Stimulated activated CD8-positive, alpha-beta memory T cell treated with anti-CD3 and anti-CD28 coated beads, Interleukin-15, amount 100 ng/mL, for 4 hours (primary cell): Measurements from ENCODE around the gene AUP1.

Source experiments
- DNase-seq, 2 donors: peaks; one replicate each; pipeline ENCODE4 v3.0.0-alpha.2; 2020; ENCODE audit warnings: low read depth in 2 of 2

The AUP1 gene

DNA sequence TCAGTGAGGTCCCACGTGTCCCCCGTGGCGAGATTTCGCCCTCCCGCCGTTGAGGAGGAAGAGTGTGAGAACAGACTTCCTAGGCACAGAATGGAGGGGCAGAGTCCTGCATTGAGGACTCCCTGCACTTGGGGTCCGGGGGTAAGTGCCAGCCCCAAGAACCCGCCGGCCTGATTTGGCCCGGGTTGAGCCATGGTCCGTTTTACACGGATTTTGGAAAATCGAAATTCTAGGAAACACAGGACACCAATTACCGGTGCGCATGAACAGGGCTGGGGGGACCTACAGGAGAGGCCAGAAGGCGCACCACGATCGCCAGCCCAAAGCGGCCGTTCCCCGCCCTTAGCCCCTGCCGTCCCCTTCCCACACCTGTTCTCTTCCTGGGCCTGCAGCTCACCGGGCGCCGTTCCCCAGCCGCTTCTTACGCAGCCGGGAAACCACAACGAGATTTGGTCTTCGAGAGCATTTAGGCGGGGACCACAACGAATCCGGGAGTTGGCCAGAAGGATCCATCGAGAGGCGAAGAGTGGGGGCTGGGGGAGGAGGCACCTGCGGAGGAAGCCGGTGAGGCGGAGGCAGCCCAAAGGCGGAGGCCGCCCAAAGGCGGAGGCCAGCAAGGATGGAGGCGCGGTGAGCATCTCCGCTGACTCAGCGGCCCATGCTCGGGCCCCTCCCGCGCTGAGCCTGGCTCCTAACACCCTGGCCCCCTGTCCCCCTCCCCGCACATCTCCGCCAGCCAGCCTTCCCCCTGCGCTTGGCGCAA, 15.7 kb downstream of the AUP1 start:
- DNase-seq: no peak

DNA sequence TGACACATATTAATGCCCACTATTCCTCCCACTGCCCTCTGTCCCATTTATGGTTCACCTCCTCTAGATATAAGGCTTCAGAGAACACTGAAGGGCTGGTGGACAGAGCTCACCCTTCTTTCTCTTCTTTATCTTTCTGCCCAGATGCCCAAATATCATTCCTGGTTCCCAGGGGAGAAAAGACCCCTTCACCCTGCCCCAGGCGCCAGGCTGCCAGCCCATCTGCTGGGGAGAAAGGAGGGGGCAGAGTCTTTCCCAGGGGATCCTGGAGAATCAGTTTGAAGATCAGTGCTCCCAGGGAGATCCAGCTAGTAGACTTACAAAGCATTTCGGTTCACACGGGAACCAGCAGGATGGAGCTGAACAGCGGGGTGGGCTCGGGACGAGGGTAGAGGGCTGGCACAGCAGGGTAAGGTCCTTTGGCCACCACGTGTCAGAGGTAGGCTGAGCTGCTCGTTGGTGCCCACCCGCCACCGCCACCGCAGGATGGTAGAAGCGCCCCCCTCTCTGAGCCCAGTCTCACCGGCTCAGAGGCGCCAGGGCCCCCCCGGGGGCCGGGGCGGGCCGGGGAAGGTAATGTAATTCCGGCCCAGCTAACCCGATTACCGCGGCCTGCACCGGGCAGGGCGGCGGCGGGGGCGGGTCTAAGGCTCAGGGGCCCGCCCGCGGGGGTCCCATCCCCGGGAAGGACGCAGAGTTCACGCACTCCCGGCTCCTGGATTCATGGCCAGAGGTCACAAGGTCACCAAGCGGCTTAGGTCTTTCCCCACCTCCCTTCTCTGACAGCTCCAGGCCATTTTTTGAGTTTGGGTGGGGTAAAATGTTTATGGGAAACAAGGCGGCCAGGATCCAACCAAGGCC, 16.5 kb downstream of the AUP1 start:
- DNase-seq: no peak

DNA sequence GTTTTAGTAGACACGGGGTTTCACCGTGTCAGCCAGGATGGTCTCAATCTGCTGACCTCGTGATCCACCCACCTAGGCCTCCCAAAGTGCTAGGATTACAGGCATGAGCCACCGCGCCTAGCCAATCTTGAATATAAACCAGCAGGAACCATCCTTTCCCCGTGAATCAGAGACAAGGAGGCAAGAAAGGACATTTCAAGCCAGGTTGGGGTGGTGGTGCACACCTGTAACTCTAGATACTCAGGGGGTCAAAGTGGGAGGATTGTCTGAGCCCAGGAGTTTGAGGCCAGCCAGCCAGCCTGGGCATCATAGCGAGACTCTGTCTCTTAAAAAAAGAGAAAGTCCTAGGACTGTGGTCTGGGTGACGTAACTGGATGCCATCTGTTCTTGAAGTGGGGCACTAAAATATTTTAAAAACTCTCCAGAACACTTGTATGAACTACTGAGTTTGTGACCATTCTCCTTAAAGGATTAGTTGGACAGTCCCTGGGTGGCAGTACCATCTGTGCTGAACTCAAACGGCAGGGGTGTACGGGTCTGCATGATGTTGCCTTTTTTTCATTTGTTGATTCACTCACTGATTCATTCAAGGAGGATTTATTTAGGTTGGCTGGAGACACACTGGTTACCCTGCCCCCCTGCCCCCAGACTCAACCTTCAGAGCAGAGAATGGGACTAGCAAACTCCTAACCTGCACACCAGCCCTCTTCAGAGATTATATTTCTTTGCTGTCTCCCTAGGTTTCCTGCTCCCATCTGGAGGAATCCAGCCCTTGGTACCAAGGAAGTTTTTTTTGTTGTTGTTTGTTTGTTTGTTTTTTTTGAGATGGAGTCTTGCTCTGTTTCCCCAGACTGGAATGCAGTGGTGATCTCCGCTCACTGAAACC, 18.2 kb downstream of the AUP1 start:
- DNase-seq: no peak

DNA sequence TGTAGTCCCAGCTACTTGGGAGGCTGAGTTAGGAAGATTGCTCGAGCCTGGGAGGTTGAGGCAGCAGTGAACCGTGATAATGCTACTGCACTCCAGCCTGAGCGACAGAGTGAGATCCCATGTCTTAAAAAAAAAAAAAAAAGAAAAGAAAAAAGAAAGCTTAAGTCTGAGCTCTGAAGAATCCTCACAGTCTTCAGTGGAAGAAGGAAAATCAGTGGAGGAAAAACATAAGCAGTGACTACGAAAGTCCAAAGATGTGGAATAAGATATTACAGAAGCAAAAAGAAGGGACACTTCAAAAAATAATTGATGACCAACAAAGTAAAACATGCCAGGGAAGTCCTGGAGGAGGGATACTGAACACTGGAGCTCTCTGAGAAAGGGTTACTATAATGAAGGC, 19.2 kb downstream of the AUP1 start:
- no peak for DNase-seq

DNA sequence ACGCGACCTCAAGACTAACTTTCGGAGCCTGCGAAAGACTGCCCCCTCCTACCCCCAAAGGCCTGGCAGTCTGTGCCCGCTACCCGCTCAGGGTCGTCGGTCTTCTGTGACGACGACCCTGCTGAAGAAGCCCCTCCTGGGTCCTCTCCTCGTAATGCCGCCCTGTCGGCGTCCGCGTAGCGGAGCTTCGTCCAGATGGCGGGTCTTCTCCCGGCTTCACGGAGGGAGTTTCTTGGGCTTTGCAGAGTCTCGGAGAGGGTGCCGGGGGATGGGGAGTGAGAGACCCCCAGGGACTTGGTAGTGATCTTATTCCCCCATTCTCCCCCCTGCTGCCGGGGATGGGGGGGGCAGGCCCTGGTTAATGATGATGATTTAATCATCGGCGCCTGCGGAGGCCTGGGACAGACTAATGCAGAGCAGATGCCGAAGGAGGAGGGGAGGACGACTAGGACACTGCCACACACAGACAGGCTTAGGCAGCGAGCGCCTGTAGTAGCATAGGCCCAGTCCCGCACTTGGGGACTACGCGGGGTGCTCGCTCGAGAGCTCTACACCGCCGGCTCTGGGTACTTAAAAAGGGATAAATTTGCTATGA, 21.5 kb downstream of the AUP1 start:
- DNase-seq: no peak

DNA sequence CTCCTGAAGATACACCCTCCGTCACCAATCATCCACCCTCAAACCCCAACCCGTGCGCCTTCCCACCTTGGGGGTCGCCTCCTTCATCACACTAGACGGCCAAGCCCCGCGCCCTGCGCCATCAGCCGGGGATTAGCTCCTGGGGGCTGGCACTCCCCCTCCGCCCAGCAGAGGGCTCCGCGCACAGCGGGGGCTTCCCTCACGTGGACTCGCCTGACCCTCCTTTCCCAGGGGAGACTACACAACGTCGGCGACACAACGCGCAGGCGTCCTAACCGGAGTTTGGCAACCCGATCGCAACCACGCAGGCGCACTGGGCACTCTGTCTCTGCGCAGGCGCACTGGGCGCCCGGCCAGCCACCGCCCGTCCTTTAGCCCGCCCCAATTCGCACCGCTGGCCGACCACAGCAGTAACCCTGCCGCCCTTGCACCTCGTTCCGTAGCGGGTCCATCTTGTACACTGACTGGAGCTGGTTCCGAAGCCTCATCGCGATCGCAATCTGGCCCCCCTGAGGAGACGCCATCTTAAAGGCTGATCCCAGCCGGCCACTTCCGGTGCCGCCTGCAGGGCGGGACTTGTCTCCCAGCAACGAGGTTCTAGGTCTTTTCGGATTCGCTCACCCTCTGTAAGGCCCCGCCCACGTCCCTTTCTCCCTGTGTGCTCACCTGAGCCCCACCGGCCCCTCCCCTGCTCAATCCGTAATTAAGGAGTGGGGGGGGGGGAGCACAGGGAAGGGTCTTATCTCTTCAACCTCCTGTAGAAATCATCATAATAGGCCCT, 22.2 kb downstream of the AUP1 start, which contains the start of gene PCGF1:
Gene PCGF1 (minus strand): TSS at position 551 of the 781 bp plus-strand sequence. CDS start 27 bp downstream, at position 524.
- DNase-seq: peak; percentile 97 to 98

DNA sequence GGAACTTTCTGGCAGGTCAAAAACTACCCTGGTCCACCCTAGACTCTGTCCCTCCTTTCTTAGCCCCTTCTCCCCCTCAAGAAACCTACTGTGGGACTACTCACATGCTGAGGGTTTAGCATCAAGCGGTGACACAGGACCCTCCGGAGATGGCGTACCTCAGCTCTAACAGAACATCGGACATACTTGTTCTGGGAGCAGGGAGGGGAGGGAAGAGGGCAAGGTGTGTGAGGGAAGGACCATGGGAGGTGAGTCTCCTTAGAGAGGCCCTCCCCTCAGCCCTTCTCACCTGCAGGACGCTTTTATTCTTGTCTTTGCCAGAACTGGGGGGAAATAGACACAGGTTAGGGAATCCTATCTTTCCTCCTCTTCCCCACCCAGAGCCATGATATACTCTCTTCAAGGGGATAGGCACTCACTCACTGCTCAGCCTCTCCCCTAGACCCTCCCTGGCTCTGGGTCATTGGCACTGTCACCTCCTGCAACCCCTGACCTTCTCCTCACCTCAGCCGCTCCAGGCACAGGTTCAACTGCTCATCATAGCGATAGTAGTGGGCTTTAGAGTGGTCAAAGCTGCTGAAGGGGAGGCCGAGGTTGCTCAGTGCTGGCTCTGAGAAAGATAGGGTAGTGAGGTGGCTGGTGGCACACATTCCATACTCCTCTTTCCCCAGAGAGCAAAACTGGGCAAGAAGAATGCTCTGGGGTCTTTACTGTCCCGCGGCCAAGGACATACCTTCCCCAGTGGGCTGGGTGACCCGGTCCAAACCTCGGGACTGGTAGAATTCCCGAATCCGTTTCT, 23.9 kb downstream of the AUP1 start:
- DNase-seq: no peak

DNA sequence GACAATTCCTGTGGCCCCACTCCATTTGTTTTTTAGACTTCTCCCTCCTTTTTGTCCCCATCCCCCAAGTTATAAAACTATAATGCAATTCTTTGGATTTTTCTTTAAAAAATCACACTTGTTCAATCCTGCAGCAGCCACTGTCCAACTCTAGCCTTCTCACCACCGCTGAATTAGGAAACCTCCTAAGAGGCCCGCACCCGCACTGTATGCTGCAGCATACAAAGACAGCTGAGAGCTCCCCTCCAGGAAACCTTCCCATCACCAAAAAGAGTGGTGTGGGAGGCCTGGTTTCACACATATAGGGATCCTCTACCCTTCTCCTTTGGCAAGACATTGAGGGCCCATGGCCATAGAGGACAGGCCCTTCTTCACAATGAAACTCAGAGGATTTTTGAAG, 24.9 kb downstream of the AUP1 start:
- no peak for DNase-seq

DNA sequence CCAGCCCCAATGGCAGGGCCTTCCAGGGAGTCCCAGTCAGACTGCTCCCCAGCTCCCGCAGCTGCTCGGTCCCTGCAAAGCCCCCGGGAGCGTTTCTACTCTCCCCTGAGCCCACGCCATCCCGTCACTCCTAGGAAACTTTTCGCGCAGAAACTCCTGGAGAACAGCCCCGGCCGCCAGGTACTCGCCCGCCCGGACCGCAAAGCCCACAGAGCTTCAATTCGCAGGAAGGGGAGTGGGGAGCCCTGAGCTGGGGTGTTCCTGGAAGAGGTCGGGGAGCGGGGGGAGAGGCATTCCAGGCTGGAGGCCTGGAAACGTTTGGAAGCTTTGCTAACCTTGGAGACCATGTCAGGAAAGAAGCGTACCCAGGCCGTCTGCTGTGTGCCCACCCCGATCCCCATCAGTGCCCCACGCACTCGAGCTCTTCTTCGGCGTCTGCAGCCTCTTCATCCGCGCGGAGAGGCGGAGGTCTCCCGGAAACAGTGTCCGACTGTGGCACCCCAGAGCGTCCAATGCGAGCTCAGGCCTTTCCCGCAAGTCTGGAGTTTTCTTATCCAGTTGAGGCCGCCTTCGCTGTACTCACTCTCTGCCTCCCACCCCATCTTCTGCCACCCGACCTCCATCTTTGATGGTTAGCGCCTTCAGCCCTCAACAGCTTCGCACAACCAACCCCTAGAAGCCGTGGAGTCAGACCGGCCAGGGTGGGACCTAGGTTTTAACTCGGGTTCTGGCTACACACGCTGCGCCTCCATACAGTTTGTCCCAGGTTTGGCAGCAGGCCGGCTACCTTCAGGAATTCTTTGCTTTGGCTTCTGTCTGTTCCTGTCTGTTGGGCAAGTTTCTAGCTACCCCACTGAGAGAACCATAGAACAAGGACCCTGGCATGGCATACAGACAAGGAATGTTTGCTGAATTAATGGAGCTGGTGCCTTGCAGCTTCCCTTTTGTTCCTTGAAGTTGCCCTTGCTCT, 25.7 kb downstream of the AUP1 start:
- DNase-seq: no peak

DNA sequence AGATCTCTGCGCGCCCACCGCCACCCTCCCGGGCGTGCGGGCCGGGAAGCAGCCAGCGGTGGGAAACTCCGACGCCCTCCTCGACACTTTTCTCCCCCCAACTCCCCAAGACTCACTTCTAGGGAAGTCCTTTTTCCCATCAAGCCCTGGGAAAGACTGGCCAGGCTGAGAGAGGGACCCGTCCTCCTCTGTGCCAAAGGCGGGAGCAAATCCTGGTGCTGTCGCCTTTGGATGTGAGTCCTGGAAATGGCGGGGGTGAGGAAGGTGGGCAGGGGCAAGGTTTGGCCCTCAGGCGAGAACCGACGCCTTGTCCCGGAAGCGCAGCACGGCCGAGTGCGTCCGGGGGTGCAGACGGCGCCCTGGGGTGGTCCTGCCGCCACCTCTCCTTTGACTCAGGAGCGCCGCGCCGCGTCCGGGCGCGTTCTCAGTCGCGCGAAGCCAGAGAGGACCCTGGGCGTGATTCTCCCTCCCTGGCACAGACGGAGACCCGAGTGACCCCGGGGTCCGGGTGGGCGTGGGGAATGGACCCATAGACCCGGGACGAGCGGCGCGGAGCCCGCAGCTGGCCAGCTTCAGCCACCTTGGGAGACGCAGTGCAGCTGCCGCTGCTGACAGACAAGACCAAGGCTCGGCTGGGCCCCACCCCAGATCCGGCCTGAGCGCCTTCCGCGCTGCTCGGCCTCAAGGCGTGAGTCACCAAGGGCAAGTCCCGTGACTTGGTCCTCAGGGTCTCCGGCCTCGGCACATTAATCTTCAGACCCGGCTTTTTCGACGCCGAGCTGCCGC, 26.6 kb downstream of the AUP1 start:
- no peak for DNase-seq

DNA sequence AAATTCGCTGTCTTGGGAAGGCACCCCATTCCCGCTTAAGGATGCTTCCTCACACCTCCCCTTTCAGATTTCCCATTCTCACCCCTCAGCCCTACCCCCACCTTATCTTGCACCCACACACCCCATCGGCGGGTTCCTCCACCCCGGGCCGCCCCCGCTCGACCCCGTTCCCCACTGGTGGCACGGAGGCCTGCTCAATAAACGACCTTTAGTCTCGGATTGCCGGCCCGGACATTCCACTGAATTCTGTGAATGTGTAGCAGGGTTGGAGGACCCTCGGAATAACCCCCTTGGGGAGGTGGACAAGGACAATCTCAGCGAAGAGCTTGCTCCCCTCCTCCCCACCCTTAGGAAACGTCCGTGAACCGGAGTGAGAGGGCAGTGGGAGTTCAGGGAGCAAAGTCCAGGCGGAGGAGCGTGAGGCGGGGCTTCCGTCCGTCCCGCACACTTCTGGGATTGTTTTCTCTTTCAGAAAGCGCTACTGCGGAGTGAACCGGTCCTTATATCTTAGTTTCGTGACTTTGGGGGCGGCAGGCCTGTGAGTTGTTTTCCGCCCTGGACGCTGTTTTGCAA, 27.3 kb downstream of the AUP1 start:
- no peak for DNase-seq

DNA sequence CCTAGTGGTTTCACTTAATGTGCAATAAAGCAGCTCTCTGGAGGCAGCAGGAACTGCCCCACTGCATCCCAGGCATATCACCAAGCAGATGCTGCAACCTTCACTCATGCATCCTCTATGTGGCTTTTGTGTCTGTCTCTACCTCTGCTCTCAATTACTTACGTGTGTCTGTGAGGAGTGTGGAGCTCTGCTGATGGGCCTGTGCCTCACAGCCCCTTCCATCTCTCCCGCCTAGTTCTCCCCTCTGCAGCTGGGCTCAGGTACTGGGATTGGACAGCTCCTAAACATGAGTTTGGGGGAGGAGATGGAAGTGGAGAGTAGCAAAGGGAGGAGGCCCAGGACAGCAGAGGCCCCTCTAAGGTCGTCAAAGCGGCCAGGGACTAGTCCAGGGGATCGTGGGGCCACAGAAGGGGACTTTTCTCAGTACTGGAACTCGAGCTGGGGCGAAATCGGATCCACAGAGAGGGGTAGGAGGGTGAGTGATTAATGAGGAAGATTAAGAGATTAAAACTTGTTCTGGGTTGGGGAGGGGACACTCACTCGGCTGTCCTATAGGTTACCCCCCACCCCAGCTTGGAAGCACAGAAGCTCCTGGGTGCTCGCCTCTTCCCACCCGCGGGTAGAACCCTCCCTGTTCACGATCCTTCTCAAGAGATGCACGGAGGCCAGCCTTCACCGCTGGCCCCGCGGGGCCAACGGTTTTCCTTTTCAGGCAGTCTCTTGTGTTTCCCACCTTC, 28.0 kb downstream of the AUP1 start:
- no peak for DNase-seq

DNA sequence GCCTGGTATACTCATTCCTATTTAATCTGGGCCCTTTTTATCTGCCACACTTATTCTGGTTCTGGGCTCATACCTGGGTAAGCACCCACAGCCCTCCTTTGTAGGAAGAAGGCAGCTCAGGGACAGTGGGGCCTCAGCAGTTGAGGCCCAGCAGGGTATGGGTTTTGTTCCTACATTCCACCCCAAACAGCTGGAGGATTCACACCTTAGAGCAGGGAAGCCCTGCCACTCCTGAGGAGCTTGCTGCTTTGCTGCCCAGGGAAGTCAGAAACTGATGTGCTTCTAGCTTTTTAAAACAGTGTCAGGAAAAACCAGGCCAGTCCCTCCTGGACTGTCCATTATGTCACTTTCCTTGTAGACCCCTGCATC, 28.9 kb downstream of the AUP1 start:
- no peak for DNase-seq

DNA sequence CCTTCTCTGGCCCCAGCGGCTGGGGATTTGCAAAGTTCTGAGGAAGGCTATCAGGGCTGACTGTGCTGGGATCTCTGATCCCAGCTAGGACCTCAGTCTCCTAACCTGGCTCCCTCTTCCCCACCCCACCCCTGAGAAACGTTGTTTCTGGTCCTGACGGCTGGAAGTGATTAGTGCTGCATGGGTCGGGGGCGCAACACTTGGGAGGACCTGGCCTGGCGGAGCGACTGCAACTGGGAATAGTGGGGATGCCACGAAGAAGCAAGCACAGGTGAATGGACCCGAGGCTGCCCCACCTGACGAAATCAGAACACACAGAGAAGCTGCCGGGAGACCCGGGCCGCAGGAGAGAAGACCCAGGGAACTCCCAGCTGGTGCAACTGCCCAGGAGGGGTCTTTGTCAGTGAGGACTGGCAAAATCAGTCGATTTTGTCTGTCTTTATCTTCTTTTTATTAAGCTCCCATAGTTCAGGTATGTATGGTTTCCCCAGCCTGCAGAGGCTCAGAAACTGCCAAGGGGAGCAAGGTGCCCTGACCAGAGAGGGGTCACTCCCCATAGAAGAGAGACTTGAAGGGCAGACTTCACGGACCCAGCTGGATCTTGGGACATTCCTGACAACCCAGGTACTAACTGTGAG, 29.4 kb downstream of the AUP1 start:
- DNase-seq: no peak

DNA sequence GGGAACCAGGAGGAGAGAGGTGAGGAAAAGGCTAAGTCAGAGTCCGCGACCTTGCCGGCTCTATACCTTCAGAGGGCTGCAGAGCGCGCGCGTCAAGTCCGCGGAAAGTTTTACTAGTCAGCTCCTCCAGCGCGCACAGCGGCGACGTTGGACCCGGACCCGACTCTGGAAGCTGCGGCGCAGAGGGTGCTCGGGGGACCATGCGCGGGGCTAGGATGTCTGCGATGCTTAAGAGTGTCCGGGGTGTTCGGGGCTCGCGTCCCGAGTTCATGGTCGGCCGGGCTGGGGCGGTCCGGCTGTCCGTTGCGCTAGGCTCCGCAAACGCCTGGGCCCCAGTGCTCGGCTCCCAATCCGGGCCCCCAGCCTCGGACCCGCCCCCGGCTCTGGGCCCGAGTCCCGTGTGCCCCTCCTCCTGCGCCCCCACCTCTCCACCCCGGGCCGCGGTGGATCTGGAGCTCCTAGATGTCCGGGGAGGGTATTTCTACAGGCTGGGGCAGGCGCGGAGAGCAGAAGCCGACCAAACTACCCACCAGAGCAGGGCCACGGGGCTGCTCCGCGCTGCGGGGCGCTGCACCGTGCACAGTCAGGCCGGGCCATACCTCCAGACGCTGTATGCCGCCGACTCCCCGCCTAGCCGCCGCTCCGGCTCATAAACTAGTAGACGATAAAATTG, 30.1 kb downstream of the AUP1 start, which contains the start of gene LBX2:
Gene LBX2 (minus strand): TSS at position 337 of the 673 bp plus-strand sequence. CDS start 66 bp downstream, at position 271.
- DNase-seq: no peak
